SKM-1 (cell line): Measurements from ENCODE around the gene TEKT5.
"Not testable (repeated sequence)": the region's sequence is repeated elsewhere in the genome, so short reads cannot be mapped to it uniquely, and the experiment has no call there.

ENCODE experiments used
- DNase-seq: peaks from one replicate; lab custom pipeline; 2025; ENCODE audit not compliant: unreplicated experiment; lab: John Stamatoyannopoulos, UW

The TEKT5 gene

DNA sequence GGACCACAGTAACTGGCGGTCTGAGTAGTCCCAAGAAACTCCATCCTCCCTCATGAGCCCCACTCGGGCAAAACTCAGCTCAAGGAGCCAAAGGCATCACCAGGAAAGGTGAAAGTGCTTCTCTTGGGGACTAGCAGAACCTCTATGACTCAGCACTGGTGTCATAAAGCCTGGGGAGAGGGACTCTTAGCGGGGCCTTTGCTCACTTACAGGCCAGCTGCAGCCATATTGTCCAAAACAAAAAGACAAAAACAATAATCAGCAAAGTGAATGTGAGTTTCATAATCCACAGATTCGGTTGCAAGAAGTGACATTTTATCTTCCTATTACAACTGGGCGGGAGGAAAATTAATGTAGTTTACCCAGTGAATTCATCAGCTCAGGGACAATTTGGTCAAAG is at the start of gene TEKT5:
Gene TEKT5, minus strand, starts transcription at position 101 of the 400 bp plus-strand sequence. Its CDS starts 57 bp downstream, at position 44.
- no peak for DNase-seq

DNA sequence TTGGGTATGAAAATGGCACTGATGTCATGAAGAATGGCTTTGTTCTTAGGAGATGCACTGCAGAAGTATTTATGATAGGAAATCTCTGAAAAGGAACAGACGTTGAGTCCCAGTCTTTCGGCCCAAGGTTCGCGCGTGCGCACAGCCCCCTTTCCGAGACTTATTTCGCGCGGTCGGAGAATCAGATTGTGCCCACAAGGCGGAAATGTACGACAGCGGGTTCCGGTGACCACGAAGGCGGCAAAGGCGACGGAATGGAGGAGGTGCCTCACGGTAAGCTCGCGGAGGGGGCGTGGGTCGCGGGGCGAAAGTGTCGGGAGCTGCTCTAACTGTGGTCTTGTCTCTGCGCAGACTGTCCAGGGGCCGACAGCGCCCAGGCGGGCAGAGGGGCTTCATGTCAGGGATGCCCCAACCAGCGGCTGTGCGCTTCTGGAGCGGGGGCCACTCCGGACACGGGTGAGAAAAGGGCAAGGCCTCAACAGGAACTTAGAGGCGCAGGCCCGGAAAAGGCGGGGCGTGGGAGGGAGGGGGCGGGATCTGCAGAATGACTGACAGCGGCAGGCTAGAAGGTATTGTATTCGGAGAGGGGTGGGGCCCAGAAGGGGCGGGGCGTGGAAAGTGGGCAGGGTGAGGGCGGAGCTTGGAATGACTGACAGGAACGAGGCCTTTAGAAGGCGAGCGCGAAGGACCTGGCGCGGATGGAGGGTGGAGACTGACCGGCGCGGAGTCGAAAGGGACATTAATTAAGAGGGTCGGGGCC is 49.1 kb upstream of the TEKT5 start, which contains the start of gene NUBP1:
Gene NUBP1, plus strand, starts transcription at position 233 of the 760 bp plus-strand sequence. Its CDS starts 22 bp downstream, at position 255.
- peak; percentile 91 for DNase-seq

DNA sequence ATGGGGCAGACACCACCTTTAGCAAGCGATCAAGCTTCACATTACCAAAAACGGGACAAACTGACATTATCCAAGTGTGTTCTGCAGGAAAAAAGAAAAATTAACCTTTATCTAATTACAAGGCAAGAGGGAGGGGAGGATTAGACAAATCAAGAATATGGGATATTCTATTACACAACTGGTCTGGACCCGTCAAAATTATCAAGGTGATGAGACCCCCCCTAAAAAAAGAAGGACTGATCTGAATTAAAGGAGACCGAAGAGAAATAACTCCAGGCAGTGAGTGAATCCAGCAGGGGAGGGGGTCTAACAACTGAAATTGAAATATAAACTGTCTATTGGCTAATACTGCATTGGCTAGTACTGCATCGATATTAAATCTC is 48.5 kb upstream of the TEKT5 start:
- no peak for DNase-seq

DNA sequence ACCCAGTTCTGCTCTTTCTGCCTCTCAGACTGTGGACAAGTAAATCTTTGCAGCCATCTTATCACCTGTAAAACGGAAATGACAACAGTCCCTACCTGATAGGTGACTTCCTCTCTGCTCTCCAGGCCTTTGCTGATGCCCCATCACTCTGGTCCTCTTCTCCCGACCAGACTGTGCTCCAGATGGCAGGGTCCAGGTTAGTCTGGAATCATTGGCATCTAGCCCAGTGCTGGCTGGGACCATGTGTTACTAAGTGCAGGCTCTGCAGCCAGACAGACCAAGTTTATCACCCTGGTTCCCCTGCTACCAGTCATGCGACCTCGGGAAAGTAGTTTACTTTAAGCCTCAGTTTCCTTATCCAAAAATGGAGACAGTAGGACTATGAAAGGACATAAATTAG is 47.1 kb upstream of the TEKT5 start:
- DNase-seq, result no peak

DNA sequence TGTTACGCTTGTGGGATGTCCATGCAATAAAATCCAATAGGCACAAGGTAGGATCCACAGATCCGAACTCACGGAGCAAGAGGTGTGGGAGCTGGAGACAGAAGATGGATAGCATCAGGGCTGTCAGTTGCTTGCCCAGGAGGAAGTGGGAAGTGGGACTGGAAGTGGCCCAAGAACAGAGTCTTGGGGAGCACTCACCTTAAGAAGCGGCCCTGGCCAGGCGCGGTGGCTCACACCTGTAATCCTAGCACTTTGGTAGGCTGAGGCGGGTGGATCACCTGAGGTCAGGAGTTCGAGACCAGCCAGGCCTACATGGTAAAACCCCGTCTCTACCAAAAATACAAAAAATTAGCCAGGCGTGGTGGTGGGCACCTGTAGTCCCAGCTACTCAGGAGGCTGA is 46.5 kb upstream of the TEKT5 start:
- DNase-seq, result not testable (repeated sequence)

DNA sequence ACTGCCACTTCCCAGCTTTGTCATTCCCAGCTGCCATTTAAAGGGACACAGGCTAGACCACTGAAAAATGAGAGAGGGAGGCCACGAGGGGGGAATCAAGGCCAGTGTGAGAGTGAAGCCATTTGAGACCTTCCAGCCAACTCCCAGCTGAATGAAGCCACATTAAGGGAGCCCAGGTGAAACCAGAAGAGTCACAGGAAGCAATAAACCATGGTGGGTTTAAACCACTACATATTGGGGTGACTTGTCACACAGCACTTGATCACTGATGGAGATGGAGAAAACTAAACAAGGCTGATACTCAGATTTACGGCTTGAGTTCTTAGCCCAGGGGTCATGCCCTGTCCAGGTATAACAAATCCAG is 46.1 kb upstream of the TEKT5 start:
- DNase-seq, result no peak

DNA sequence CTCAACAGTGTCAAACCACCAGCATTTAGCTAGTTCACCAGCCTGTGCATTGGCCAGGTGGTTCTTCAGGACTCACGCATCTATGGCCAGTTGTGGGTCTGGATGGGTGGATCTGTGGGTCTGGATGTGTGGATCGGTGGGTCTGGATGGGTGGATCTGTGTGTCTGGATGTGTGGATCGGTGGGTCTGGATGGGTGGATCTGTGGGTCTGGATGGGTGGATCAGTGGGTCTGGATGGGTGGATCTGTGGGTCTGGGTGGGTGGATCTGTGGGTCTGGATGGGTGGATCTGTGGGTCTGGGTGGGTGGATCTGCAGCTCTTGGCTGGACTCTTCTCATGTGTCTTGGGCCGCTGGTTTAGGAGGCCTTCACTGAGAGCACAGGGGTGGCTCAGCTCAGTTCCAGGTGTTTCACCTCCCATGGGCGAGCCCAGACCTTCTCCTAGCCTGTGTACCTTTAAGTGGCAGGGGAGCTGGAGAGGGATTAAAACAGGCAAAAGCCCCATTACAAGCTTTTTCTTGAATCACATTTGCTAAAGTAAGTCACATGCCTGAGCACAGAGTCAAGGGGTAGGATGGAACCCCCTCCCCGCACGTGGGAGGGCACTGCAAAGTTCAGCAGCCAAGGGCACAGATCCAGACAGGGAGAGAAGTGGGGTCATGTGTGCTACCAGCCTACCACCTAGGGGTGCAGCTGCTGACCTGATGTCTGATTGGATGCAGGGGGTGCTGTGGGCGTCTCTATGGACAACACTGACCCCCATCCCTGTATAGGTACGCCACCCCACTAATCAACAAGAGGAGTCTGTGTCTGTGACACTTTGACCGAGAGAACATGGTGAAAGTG is 45.5 kb upstream of the TEKT5 start:
- DNase-seq, result no peak

DNA sequence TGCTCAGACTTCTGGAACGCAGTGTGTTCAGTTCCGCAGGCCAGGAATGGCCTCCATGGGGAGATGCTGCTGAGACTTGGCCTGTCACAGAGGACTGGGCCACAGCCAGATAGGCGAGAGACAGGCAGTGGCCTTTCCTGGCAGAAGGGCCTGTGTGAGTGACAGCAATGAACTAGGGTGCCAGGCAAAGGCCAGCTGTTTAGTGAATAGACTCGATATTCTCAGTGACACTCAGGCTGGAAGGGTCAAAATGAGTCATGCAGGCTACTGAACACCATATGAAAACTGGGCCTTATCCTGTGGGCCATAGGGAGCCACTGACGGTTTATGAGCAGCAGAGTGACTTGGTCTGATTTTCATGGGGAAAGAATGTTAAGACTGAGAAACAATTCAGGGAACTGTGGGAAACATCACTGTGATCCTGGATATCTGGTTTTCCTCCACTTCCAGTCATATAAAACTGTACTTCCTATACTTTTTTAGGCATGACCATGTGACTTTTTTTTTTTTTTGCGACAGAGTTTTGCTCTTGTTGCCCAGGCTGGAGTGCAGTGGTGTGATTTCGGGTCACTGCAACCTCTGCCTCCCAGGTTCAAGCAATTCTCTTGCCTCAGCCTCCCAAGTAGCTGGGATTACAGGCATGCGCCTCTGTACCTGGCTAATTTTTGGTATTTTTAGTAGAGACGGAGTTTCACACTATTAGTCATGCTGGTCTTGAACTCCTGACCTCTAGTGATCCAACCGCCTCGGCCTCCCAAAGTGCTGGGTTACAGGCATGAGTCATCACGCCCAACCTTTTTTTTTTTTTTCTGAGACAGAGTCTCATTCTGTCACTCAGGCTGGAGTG is 43.7 kb upstream of the TEKT5 start:
- peak; percentile 39 for DNase-seq

DNA sequence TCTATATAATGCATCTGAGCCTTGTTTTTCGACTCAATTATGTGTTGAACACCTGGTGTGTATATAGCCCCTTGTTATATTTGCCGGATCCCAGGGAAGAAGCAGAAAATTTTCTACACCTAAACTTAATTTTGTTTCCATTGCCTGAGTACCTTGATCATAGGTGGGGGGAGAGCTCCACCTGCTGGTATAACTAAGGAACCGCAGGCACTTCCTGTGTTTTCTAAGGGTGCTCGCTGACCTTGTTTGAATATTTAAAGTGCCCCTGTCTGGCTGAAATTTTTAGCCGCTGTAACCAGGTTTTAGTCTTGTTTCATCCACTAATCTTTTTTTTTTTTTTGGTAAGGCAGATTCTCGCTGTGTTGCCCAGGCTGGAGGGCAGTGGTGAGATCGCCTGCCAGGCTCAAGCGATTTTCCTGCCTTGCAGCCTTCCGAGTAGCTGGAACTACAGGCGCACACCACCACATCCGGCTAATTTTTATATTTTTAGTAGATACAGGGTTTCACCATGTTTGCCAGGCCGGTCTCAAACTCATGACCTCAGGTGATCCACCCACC is 42.4 kb upstream of the TEKT5 start:
- peak; percentile 77 for DNase-seq

DNA sequence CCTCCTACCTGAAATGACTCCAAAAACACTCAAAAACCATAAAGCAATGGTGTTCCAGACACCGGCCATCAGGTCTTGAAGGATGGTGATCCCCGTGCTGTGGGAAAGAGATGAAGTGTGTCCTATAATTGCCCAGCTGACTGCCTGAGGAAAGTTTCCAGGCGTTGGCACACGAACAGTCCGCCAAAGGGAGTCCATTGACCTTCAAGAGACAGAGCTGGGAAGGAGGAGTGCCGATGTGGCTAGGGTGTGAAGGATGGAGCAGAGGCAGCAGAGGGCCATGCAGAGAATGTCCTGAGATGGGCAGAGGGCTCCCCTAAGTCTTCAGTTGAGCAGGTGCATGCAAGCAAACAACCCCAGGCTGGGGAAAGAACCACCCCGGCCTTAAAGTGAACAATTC is 37.1 kb upstream of the TEKT5 start:
- no peak for DNase-seq

DNA sequence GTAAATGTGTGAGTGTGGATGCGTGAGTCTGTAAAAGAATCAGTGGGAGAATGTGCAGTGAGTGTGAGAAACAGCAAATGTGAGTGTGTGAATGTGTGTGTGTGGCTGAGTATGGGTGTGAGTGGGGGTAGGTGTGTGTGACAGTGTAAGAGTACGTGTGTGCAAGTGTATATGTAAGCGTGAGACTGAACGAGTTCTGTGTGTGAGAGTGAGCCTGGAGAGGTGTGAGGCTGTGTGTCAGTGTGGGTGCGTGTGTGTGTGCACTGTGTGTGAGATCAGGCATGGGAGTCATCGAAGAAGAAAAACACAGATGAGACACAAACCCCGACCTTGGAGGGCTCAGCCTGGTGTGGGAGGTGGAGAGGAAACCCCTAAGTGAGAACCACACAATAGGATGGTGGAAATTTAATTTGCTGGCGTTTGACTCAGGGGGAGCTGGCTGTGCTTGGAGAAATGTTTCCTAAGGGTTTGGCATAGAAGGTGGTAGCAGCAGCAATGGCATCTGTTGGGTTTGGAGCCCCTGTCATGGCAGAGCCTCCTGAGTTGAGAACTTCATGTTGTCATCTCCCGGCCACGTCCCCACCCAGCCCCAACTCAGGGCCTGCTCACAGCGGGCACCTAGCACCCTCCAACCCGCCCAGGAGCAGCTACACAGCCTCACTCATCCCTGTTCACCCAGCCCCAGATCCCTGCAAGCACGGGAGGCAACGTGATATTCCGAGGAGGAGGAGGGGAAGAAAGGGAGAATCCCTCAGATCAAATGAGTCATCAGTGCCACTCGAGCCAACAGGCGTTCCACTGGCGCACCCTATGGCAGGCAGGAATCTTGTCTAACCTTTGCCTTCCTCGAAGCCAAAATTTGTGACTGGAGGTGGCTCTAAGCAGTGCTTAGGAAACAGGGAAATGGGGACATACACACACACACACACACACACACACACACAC is 34.6 kb upstream of the TEKT5 start:
- DNase-seq, result no peak

DNA sequence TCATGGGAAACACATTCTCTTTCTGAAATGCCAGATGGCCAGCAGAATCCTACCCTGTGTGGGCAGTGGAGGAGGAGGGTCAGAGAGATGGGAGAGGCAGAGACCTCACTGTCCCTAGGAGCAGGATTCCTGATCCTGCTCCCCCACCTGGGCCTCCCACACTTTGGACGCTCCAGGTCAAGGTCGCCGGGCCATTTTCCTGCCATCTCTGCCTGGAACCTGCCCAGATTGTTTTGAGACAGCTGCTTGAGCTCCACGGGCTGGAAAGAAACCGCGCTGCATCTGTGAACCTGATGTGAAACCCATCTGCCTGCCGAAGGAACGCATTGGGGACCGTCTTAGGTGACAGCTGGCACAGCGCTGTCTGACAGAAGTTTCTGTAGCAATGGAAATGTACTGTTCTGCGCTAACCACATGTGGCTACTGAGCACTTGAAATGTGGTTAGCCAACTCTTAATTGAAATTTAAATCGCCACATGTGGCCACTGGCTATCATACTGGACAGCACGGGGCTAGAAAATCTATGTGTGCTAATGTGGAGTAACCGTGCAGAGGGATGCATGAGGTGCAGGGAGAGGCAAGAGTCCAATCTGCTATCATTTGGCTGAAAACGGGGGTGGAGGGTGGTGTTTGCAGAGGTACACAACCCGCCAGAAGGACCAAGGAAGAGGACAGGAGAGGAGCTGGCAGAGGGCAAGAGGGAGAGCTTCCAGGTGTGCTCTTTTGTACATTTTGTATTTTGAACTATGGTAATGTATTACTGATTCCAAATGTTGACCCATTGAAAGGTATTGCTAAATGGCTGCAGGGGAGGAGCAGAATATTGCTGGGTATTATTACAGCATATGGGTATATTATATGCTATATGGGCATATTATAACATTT is 33.5 kb upstream of the TEKT5 start:
- no peak for DNase-seq

DNA sequence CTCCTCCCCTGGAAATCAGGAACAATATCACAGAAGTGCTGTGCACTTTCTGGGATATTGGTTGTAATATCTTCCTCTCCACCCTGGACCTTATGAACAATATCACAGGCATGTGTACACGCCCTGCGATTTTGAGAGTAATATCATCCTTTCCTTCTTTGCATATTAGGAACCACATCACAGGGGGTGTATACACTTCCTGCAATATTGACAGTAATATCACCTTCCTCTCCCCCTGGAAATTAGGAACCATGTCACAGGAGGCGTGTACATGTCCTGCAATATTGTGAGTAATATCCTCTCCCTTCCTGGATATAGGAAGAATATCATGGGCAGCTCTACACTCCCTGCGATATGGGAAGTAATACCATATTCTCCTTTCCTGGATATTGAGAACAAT is 14.2 kb upstream of the TEKT5 start:
- no peak for DNase-seq

DNA sequence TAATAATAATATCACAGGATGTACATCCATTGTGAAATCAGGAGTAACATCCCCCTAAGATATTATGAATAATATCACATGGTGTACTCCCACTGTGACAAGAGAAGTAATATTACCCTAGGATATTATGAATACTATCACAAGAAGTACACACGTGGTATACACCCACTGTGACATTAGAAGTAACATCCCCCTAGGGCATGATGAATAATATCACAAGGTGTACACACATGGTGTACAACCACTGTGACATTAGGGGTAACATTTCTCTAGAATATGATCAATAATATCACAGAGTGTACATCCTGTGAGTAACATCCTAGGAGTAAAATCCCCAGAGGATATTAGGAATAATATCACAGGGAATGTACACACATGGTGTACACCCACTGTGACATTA is 5.0 kb upstream of the TEKT5 start:
- no peak for DNase-seq

DNA sequence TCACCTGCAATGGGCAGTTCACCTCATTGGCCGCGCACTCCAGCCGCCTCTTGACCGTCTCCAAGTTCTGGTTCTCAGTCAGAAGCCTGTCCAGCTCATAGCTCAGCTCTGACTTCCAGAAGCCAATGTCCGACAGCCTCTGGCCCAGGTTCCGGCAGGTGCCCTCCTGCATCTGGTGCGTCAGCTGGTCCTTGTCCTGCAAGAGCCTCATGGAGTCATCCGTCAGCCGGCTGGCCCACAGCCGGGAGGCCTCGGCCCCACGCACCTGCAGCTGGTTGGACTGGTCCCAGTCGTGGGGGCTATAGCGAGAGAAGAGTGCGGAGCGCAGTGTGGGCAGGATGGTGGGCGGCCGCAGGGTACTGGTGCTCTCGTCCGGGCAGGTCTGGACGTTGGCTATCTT is 424 bp downstream of the TEKT5 start:
- no peak for DNase-seq

DNA sequence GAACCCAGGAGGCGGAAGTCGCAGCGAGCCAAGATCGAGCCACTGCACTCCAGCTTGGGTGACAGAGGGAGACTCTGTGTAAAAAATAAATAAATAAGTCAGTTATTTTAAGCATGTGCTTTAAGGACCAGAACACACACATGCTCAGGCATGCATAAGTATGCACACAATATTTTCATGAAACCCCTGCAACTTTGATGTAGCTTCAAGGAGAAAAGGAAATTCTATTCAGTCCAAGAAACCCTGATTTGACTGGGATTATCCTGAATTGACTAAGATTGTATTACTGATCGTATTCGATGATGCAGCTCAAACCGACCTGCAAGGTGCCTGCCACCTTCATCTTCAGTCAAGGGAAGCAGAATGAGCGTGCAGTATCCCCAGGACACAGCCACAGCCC is 841 bp downstream of the TEKT5 start:
- no peak for DNase-seq

DNA sequence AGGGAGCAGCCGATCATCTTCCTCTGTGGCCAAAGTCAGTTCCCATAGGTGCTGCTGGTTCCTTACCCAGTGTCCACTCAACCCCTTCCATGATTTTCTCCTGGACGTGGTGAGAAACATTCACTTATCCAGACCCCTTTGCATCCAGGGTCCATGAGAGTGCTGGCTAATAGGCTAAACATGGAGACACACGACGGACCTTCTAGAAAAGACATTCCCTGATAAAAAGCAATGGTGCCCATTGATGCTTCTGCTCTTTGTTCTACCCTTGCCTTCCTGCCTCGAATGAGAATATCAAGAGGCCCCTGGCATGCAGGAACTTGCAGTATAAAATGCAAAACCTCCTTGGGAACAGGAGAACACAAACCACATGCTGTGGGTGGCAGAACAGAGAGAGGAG is 2.3 kb downstream of the TEKT5 start:
- no peak for DNase-seq

DNA sequence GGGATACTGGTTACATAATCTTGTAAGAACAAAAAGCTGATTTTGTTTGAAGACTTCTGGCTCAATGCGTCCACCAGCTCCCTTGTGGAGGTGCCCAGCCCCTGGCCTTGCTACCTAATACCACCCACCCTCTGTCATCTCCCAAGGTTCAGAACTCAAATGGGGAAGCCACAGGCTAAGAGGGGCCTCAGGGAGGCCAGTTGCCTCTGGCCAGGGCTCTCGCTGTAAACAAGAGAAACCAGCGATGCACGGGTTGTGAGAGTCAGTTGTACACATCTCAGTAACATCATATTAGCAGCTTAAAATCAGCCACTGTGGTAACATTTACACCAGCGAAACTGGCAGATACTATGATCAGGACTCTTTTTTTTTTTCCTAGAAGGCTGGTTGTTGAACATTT is 6.0 kb downstream of the TEKT5 start:
- no peak for DNase-seq

DNA sequence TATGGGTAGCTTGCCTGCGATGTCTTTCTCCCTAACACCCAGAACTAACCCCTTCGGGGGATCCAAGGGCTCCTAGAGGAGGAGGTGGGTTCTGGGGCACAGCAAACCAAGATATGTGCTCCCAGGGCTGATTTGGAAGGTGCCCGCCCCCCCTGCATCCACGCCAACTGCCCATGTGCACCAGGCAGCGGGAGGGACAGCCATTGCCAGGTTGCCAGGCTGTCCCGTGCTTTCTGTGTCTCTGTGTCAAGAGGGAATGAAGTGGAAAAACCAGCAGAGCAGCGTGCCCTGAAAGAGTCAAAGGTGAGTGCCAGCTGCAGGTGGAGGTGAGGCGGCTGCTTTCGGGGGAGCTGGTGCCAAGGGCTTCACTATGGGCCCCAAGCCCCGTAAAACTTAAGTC is 6.4 kb downstream of the TEKT5 start:
- DNase-seq, result no peak
